ENCODE results near the gene ZBTB16. TPM values are rescaled to one million over a fixed set of nuclear protein-coding genes. Genes with fewer than 3 reads are reported as not detected.
A peak's percentile ranks its signal among the peaks of the same experiment; 100 is the strongest.

Gene ZBTB16
- total and polyA plus RNA-seq, 4 donors: 21.4 to 224 (median 102) TPM

DNA sequence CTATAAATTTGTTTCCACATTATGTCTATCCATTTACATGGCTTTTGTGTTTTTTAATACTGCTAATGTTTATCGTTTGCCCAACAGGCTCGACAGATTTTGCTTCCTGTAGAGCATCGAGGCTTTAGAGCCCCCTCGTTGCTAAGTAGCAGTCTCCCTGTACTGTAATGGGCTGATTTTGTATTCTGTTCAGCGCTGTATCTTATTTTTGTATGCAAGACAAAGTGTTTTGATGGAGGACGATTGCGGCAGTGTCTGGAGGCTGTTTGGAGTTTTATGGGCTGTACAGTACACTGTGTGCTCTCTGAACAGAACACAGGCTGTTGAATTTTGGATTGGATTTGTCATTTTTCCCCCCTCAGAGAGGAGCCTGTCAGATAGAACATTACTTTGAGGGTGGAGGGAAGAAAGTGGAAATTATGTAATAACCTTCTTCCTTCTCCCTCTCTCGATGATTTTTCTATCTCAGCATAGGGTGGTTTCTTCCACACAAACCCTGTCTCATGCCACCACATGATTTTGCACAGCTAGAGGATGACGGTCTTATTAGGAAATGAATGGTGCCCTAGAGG lies 104.4 kb downstream of the ZBTB16 start:
- Histone ChIP-seq H3K27ac (ENCODE audit: low read depth in 1 of 2, low read length in 1 of 2) (peak overlapping the region; percentile 91 to 99), H3K9ac (ENCODE audit: insufficient read depth in 1 of 2, low read length in 2 of 2) (peak overlapping the region in 1 of 2 donors; percentile 78), H3K36me3 (ENCODE audit: control insufficient read depth in 4 of 4, insufficient read depth in 4 of 4, low read length in 4 of 4) (peaks cover 0 to 6% (median 0%) of the 10 kb centered on the region in 4 donors), H3K9me3 (ENCODE audit: control insufficient read depth in 4 of 4, insufficient read depth in 3 of 4, low read length in 3 of 4) (no peaks in the 10 kb centered on the region), H3K4me3 (no peak overlapping the region), H3K27me3 (ENCODE audit: control insufficient read depth in 3 of 3, insufficient read depth in 3 of 3, low read length in 2 of 3) (no peaks in the 10 kb centered on the region), H3K4me1 (ENCODE audit: control insufficient read depth in 5 of 5, insufficient read depth in 5 of 5, low read length in 5 of 5) (peaks cover 50 to 85% (median 60%) of the 10 kb centered on the region in 5 donors)
- DNase-seq (peak; percentile 50 to 77 (median 73)), ATAC-seq (ENCODE audit: insufficient read depth, low FRiP score) (no peak)
- WGBS, 2 donors: 25 to 33% methylated on average over 9 of the region's 9 CpGs
- TF ChIP-seq, protein P1, sequence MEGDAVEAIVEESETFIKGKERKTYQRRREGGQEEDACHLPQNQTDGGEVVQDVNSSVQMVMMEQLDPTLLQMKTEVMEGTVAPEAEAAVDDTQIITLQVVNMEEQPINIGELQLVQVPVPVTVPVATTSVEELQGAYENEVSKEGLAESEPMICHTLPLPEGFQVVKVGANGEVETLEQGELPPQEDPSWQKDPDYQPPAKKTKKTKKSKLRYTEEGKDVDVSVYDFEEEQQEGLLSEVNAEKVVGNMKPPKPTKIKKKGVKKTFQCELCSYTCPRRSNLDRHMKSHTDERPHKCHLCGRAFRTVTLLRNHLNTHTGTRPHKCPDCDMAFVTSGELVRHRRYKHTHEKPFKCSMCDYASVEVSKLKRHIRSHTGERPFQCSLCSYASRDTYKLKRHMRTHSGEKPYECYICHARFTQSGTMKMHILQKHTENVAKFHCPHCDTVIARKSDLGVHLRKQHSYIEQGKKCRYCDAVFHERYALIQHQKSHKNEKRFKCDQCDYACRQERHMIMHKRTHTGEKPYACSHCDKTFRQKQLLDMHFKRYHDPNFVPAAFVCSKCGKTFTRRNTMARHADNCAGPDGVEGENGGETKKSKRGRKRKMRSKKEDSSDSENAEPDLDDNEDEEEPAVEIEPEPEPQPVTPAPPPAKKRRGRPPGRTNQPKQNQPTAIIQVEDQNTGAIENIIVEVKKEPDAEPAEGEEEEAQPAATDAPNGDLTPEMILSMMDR (IDR thresholded peaks at IDR 0.05; ENCODE audit: control extremely low read depth, extremely low read depth): no peak

DNA sequence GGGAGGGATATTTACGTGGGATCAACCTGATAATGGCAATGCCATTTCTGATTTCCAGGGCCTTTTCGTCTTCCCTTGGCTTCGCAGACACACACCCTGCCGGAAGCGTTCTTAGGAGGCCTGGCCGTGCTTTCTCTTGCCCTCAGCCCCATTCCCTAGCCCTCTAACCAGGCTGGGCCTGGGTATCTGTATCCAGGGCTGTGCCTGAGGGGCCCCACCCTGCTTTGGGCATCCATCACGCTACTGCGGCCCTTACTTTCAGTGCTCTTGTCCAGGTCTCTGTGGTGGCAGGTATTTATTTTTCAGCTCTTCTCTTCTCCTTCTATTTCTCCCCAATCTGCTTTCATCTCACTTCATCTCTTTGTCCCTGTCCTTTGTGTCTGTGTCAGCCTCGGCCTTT lies 105.0 kb downstream of the ZBTB16 start:
- Histone ChIP-seq H3K9ac (ENCODE audit: insufficient read depth in 1 of 2, low read length in 2 of 2) (no peak overlapping the region), H3K27ac (ENCODE audit: low read depth in 1 of 2, low read length in 1 of 2) (peak overlapping the region; percentile 91 to 99), H3K27me3 (ENCODE audit: control insufficient read depth in 3 of 3, insufficient read depth in 3 of 3, low read length in 2 of 3) (no peaks in the 10 kb centered on the region), H3K4me3 (no peak overlapping the region), H3K4me1 (ENCODE audit: control insufficient read depth in 5 of 5, insufficient read depth in 5 of 5, low read length in 5 of 5) (peaks cover 50 to 86% (median 61%) of the 10 kb centered on the region in 5 donors), H3K36me3 (ENCODE audit: control insufficient read depth in 4 of 4, insufficient read depth in 4 of 4, low read length in 4 of 4) (peaks cover 0 to 4% (median 0%) of the 10 kb centered on the region in 4 donors), H3K9me3 (ENCODE audit: control insufficient read depth in 4 of 4, insufficient read depth in 3 of 4, low read length in 3 of 4) (no peaks in the 10 kb centered on the region)
- DNase-seq (no peak), ATAC-seq (ENCODE audit: insufficient read depth, low FRiP score) (no peak)
- TF ChIP-seq, protein P1 (IDR thresholded peaks at IDR 0.05; ENCODE audit: control extremely low read depth, extremely low read depth): no peak
- WGBS, 2 donors: 89 to 94% methylated on average over 9 of the region's 9 CpGs

DNA sequence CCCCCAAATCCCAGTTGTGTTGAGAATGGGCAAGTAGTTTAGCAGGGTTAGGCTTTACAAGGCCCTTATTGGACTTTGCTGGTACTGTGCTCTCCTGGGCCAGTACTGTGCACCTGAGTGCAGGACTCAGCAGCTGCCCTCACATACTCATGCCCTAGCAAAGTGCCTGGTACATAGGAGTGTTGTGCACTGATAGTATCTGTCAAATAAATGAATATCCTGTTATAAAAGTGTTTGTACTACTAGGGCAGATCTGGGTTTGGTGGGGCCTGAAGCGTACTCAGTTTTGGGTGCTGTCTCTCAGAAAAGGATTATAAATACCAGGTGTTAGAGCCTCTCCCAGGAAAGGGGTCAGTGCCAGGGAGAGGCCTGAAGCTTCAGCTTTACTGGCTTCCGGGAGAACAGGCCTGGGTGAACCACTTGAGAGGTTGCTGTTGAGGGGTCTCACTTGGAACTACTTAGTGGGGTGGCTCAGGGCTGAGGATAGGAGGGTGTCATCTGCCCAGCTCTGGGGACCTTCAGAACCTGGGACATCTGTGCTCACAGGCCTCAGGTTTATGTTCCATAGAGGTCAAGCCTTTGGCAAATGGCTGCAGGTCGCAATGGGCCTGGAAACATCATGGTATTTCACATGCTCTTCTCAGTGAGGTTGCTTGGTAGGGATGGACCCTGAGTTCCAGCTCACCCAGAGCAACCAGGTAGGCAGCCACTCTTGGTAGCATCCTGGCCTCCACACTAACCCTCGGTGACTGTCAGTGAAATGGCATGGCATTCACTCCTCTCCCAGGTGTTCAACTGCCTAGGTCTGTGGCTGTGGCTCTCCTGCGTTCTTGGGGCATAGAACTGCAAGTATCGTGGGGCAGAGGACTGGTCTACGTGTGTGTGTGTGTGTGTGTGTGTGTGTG lies 106.1 kb downstream of the ZBTB16 start:
- no peak for ATAC-seq (ENCODE audit: insufficient read depth, low FRiP score)
- Histone ChIP-seq H3K4me3 (no peak overlapping the region), H3K27ac (ENCODE audit: low read depth in 1 of 2, low read length in 1 of 2) (peak overlapping the region; percentile 91 to 99), H3K4me1 (ENCODE audit: control insufficient read depth in 5 of 5, insufficient read depth in 5 of 5, low read length in 5 of 5) (peaks cover 48 to 88% (median 65%) of the 10 kb centered on the region in 5 donors), H3K9ac (ENCODE audit: insufficient read depth in 1 of 2, low read length in 2 of 2) (no peak overlapping the region), H3K9me3 (ENCODE audit: control insufficient read depth in 4 of 4, insufficient read depth in 3 of 4, low read length in 3 of 4) (no peaks in the 10 kb centered on the region), H3K36me3 (ENCODE audit: control insufficient read depth in 4 of 4, insufficient read depth in 4 of 4, low read length in 4 of 4) (peaks cover 0 to 4% (median 0%) of the 10 kb centered on the region in 4 donors), H3K27me3 (ENCODE audit: control insufficient read depth in 3 of 3, insufficient read depth in 3 of 3, low read length in 2 of 3) (no peaks in the 10 kb centered on the region)
- WGBS, 2 donors: 88 to 95% methylated on average over 7 of the region's 7 CpGs
- no peak for DNase-seq
- TF ChIP-seq, protein P1 (IDR thresholded peaks at IDR 0.05; ENCODE audit: control extremely low read depth, extremely low read depth): no peak
